ENCODE data around the gene NEAT1. TPM values are rescaled to one million over a fixed set of nuclear protein-coding genes. Genes with fewer than 3 reads are reported as not detected.

Gene NEAT1
- 1,000 to 10,000 TPM in 2 of 6 experiments, 100 to 1,000 TPM in 4; 202 to 1,225 (median 767) TPM for total RNA-seq
- long read RNA-seq, full-length matches to known transcripts, result 49 of 49 reads
- long read RNA-seq, partial matches to known transcripts, result 0 of 49 reads
- long read RNA-seq, other reads (novel, unspliced or antisense), result 0 of 49 reads

DNA sequence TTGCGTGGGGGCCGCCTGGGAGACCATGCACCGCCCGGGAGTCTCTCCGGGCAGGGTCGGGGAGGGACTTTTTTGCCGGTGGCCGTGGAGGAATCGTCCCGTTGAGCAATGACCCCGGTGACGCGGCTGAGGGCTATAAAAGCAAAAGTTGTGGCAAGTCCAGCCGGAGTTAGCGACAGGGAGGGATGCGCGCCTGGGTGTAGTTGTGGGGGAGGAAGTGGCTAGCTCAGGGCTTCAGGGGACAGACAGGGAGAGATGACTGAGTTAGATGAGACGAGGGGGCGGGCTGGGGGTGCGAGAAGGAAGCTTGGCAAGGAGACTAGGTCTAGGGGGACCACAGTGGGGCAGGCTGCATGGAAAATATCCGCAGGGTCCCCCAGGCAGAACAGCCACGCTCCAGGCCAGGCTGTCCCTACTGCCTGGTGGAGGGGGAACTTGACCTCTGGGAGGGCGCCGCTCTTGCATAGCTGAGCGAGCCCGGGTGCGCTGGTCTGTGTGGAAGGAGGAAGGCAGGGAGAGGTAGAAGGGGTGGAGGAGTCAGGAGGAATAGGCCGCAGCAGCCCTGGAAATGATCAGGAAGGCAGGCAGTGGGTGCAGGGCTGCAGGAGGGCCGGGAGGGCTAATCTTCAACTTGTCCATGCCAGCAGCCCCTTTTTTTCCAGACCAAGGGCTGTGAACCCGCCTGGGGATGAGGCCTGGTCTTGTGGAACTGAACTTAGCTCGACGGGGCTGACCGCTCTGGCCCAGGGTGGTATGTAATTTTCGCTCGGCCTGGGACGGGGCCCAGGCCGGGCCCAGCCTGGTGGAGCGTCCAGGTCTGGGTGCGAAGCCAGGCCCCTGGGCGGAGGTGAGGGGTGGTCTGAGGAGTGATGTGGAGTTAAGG lies at the start of gene NEAT1:
Gene NEAT1 (plus strand): TSS at position 166 of the 883 bp plus-strand sequence.
- 0% methylated on average over 30 of the region's 40 CpGs for WGBS (ENCODE audit: insufficient coverage, low coverage, low lambda C conversion rate, missing lambda C conversion rate)
- TF ChIP-seq, protein P1, sequence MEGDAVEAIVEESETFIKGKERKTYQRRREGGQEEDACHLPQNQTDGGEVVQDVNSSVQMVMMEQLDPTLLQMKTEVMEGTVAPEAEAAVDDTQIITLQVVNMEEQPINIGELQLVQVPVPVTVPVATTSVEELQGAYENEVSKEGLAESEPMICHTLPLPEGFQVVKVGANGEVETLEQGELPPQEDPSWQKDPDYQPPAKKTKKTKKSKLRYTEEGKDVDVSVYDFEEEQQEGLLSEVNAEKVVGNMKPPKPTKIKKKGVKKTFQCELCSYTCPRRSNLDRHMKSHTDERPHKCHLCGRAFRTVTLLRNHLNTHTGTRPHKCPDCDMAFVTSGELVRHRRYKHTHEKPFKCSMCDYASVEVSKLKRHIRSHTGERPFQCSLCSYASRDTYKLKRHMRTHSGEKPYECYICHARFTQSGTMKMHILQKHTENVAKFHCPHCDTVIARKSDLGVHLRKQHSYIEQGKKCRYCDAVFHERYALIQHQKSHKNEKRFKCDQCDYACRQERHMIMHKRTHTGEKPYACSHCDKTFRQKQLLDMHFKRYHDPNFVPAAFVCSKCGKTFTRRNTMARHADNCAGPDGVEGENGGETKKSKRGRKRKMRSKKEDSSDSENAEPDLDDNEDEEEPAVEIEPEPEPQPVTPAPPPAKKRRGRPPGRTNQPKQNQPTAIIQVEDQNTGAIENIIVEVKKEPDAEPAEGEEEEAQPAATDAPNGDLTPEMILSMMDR (IDR thresholded peaks at IDR 0.05), result peak in 1 of 4 donors; percentile 10
- TF ChIP-seq POLR2A (IDR thresholded peaks at IDR 0.05), result peak; percentile 100
- DNase-seq (peak; percentile 98 to 99 (median 98)), ATAC-seq (peak; percentile 16 to 52 (median 29))
- peak within 1 kb of the TSS; percentile 68 to 87 (median 77) for H3K4me3 ChIP-seq
- no peaks in the 10 kb centered on the region for H3K9me3 ChIP-seq
- no peaks in the 10 kb centered on the region for H3K27me3 ChIP-seq
- peak within 1 kb of the TSS; percentile 97 to 100 (median 100) for H3K27ac ChIP-seq
- intact Hi-C loops (cut with DNase I), result loop anchor here in 1 of 2 donors (5.0 kb wide), 1 partner anchor 74 kb away; the partner anchor contains the start of gene MALAT1
- peaks cover 0 to 13% (median 6%) of the 10 kb centered on the region in 4 donors for H3K36me3 ChIP-seq
- peaks cover 0 to 22% (median 10%) of the 10 kb centered on the region in 4 donors for H3K4me1 ChIP-seq

DNA sequence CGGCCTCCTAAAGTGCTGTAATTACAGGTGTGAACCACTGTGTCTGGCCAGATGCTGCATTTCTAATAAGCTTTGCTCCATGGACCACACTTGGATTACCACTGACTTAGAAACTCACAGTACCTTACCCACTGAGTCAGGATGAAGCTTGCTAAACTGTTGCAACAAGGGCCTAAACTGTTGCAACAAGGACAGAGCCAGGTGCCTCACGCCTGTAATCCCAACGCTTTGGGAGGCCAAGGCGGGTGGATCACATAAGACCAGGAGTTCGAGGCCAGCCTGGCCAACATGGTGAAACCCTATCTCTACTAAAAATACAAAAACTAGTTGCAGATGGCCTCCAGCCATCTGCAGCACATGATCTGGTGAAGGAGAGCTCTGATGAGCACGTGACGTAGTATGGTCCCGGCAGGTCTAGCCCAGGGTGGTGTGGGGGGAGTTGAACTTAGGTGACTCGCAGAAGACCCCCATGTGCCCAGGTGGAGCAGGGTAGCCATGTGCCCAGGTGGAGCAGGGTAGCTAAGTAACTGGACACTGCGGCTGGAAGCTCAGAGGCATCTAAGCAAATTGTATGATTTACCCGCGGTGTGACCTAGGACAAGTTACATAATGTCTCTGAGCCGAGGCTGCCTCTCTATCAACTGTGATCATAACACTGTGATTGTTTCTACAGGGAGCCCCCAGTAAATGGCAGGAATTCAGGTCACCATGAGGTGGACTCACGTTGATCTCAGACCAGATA lies 48.6 kb upstream of the NEAT1 start:
- Histone ChIP-seq H3K4me3 (no peak overlapping the region), H3K36me3 (no peaks in the 10 kb centered on the region), H3K4me1 (peaks cover 0 to 5% (median 0%) of the 10 kb centered on the region in 4 donors), H3K27ac (no peak overlapping the region), H3K9me3 (no peaks in the 10 kb centered on the region), H3K27me3 (no peaks in the 10 kb centered on the region)
- TF ChIP-seq, protein P1 (IDR thresholded peaks at IDR 0.05), result no peak
- intact Hi-C loops (cut with DNase I), result no loop called here
- no peak for DNase-seq
- 85% methylated on average over 4 of the region's 14 CpGs for WGBS (ENCODE audit: insufficient coverage, low coverage, low lambda C conversion rate, missing lambda C conversion rate)
- no peak for ATAC-seq

DNA sequence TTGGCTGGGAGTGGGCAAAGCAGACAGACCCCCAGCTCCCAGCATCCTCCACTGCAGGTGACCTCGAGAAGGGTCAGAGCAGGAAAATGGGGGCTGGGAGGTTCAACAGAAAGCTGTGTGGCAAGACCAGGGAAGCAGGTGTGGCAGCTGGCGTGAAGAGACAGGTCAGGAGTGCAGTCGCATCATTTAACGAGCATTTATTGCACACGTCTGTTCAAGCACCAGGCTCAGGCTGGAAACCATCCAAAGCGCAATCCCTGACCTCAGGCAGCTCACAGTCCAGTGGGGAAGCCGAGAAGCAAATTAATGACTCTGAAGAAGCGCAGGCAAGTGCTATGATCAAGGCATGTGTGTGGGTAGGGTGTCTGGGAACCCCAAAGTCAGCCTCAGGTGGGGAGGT lies 47.6 kb upstream of the NEAT1 start:
- Histone ChIP-seq H3K9me3 (no peaks in the 10 kb centered on the region), H3K4me1 (peaks cover 0 to 5% (median 0%) of the 10 kb centered on the region in 4 donors), H3K36me3 (no peaks in the 10 kb centered on the region), H3K4me3 (no peak overlapping the region), H3K27me3 (no peaks in the 10 kb centered on the region), H3K27ac (no peak overlapping the region)
- ATAC-seq (no peak), DNase-seq (no peak)
- 62% methylated on average over 5 of the region's 8 CpGs for WGBS (ENCODE audit: insufficient coverage, low coverage, low lambda C conversion rate, missing lambda C conversion rate)
- intact Hi-C loops (cut with DNase I), result no loop called here
- no peak for TF ChIP-seq POLR2A (IDR thresholded peaks at IDR 0.05)
- TF ChIP-seq, protein P1 (IDR thresholded peaks at IDR 0.05), result no peak

DNA sequence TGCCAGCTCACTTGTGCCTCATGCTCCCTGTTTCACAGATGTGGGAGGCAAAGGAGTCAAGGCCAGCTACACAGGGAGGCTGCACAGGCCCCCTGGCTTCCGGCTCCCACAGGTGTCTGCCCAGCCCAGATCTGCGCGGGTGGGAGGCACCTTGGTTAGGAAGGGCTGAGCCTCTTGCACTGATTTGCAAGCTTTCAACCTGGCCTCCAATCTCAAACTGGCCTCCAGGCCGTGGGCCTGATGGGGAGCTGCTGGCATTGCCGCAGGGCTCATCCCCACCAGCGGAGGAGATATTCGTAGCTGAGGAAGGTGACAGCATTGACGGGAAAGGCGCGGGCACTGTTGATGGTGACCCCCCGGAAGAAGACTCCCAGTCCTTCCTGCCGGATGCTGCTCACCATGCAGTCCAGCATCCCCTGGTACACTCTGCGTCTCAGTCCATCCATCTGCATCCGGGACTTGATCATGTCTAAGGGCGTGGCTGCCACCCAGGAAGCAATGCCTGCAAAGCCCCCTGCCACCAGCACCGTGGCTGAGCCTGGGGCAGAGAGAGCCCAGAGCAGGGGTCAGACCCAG lies 46.4 kb upstream of the NEAT1 start:
- H3K9me3 ChIP-seq, result no peaks in the 10 kb centered on the region

More for the DNA sequence above, 46.4 kb upstream of the NEAT1 start:
- WGBS (ENCODE audit: insufficient coverage, low coverage, low lambda C conversion rate, missing lambda C conversion rate), result 100% methylated on average over 3 of the region's 16 CpGs
- Histone ChIP-seq H3K4me1 (peaks cover 0 to 11% (median 5%) of the 10 kb centered on the region in 4 donors), H3K27ac (no peak overlapping the region), H3K4me3 (no peak overlapping the region), H3K36me3 (no peaks in the 10 kb centered on the region), H3K27me3 (no peaks in the 10 kb centered on the region)
- no peak for DNase-seq
- intact Hi-C loops (cut with DNase I), result no loop called here
- ATAC-seq, result no peak
- TF ChIP-seq POLR2A (IDR thresholded peaks at IDR 0.05), result no peak
- TF ChIP-seq, protein P1 (IDR thresholded peaks at IDR 0.05), result no peak
